Measurements from ENCODE around the gene PACS1. TPM values are rescaled to one million over a fixed set of nuclear protein-coding genes. Genes with fewer than 3 reads are reported as not detected.

Gene PACS1
- total RNA-seq, 2 experiments from 2014 or later = 109 TPM

GRCh38 chr11:66052664-66052982 lies 17.4 kb upstream of the PACS1 start:
- H3K27me3 Mint-ChIP-seq = peaks cover 2% of the 10 kb centered on the region
- ChIA-PET CTCF (interaction anchor here (0.9 to 8.2 kb wide), 8 partner anchors 11 to 341 kb away, joined by 3 to 66 read pairs (median 4); partner anchors contain the start of genes KAT5 and PACS1), POLR2A (interaction anchor here (0.5 kb wide), 1 partner anchor 1397 kb away, joined by 4 read pairs; no protein-coding TSS in a partner anchor)
- H3K4me1 Mint-ChIP-seq = peaks cover 43% of the 10 kb centered on the region
- H3K36me3 Mint-ChIP-seq (ENCODE audit: low read depth) = peaks cover 38% of the 10 kb centered on the region
- H3K27ac Mint-ChIP-seq = peak overlapping the region; percentile 95
- no peak for DNase-seq
- H3K4me3 Mint-ChIP-seq = peak overlapping the region; percentile 100
- no peaks in the 10 kb centered on the region for H3K9me3 Mint-ChIP-seq

GRCh38 chr11:66055021-66055420 lies 15.1 kb upstream of the PACS1 start:
- POLR2A ChIA-PET = interaction anchor here (0.7 kb wide), 1 partner anchor 65 kb away, joined by 3 read pairs; no protein-coding TSS in a partner anchor
- CTCF ChIA-PET = interaction anchor here (1.1 to 8.2 kb wide), 3 partner anchors 8 to 15 kb away, joined by 3 to 66 read pairs (median 9); partner anchors contain the start of gene PACS1
- Mint-ChIP-seq H3K9me3 (no peaks in the 10 kb centered on the region), H3K36me3 (ENCODE audit: low read depth) (peaks cover 58% of the 10 kb centered on the region), H3K27ac (peak overlapping the region; percentile 31), H3K4me1 (peaks cover 40% of the 10 kb centered on the region), H3K4me3 (peak overlapping the region; percentile 51), H3K27me3 (no peaks in the 10 kb centered on the region)
- no peak for DNase-seq

- no peak overlapping the region for H3K27ac Mint-ChIP-seq
- no peak overlapping the region for H3K4me3 Mint-ChIP-seq
- DNase-seq = no peak
- ChIA-PET POLR2A (no interaction called here), CTCF (interaction anchor here (8.2 kb wide), 1 partner anchor 14 kb away, joined by 66 read pairs; the partner anchor contains the start of gene PACS1)
- H3K4me1 Mint-ChIP-seq = peaks cover 39% of the 10 kb centered on the region
- H3K9me3 Mint-ChIP-seq = no peaks in the 10 kb centered on the region
- H3K36me3 Mint-ChIP-seq (ENCODE audit: low read depth) = peaks cover 71% of the 10 kb centered on the region
- H3K27me3 Mint-ChIP-seq = no peaks in the 10 kb centered on the region
Measured at GRCh38 chr11:66056501-66056900, 13.6 kb upstream of the PACS1 start.

DNA sequence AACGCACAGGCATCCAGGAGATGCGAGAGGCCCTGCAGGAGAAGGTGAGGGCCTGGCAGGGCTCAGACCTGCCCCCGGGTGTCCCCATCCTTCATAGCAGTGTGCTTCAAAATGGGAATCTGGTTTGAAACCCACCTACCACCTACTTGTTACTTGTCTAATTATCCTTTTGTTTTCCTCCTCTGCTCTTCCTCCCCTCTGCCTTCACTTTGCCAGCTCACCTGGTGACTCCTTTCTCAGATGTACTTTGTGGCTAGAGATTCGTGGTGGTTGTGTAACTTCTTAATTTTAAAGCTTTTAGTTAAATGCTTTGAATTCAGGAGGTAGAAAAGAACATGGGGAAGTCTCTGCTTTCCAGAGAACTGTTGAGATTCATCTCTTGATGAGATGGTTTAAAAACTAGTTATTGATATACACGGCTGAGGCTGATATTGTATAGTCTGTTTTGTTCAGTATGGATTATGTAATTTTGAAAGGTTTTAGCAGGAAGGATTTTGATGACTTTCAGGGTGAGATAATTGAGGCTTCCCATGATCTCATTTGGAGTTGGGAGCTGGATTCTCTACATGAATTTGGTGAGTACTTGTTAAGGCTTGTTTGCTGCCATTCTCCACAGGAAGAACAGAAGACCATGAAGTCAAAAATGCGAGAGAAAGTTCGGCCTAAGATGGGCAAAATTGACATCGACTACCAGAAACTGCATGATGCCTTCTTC lies 9.9 kb upstream of the PACS1 start:
- Mint-ChIP-seq H3K9me3 (peaks cover under 1% of the 10 kb centered on the region), H3K27me3 (no peaks in the 10 kb centered on the region), H3K4me3 (no peak overlapping the region), H3K4me1 (peaks cover 33% of the 10 kb centered on the region), H3K36me3 (ENCODE audit: low read depth) (peaks cover 79% of the 10 kb centered on the region), H3K27ac (no peak overlapping the region)
- POLR2A ChIA-PET = interaction anchor here (0.6 kb wide), 1 partner anchor 32 kb away, joined by 3 read pairs; no protein-coding TSS in a partner anchor
- CTCF ChIA-PET = interaction anchor here (0.6 to 3.0 kb wide), 4 partner anchors 9 to 219 kb away, joined by 3 to 22 read pairs (median 4); partner anchors contain the start of genes FIBP and PACS1
- no peak for DNase-seq

GRCh38 chr11:66061268-66061667 lies 8.8 kb upstream of the PACS1 start:
- Mint-ChIP-seq H3K27ac (peak overlapping the region; percentile 60), H3K36me3 (ENCODE audit: low read depth) (peaks cover 80% of the 10 kb centered on the region), H3K9me3 (peaks cover 2% of the 10 kb centered on the region), H3K27me3 (no peaks in the 10 kb centered on the region), H3K4me1 (peaks cover 35% of the 10 kb centered on the region), H3K4me3 (no peak overlapping the region)
- CTCF ChIA-PET = no interaction called here
- DNase-seq = no peak
- POLR2A ChIA-PET = no interaction called here

- no peak for DNase-seq
- ChIA-PET CTCF (interaction anchor here (0.9 to 1.3 kb wide), 2 partner anchors 15 to 82 kb away, joined by 3 to 4 read pairs; no protein-coding TSS in a partner anchor), POLR2A (no interaction called here)
- Mint-ChIP-seq H3K36me3 (ENCODE audit: low read depth) (peaks cover 80% of the 10 kb centered on the region), H3K27me3 (no peaks in the 10 kb centered on the region), H3K4me3 (no peak overlapping the region), H3K4me1 (peaks cover 43% of the 10 kb centered on the region), H3K9me3 (peaks cover 2% of the 10 kb centered on the region), H3K27ac (no peak overlapping the region)
Measured at GRCh38 chr11:66062408-66062807, 7.7 kb upstream of the PACS1 start.

- H3K36me3 Mint-ChIP-seq (ENCODE audit: low read depth) = peaks cover 84% of the 10 kb centered on the region
Measured at GRCh38 chr11:66063900-66064299, 6.2 kb upstream of the PACS1 start.

DNA sequence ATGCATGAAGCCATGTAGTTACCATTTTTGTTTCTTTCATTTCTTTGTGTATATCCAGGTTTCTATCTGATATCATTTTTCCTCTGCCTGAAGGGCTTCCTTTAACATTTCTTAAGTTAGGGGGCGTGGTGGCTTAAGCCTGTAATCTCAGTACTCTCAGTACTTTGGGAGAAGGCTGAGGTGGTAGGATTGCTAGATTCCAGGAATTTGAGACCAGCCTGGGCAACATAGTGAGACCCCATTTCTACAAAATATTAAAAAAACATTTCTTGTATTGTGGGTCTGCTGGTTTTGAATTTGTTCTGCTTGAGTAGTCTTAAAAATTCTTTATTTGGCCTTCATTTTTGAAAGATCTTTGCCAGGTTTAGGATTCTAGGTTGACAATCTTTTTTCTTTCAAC lies 5.5 kb upstream of the PACS1 start:
- H3K27me3 Mint-ChIP-seq = no peaks in the 10 kb centered on the region
- peaks cover 2% of the 10 kb centered on the region for H3K9me3 Mint-ChIP-seq
- no peak overlapping the region for H3K27ac Mint-ChIP-seq
- POLR2A ChIA-PET = no interaction called here
- DNase-seq = no peak
- peaks cover 82% of the 10 kb centered on the region for H3K36me3 Mint-ChIP-seq (ENCODE audit: low read depth)
- H3K4me1 Mint-ChIP-seq = peaks cover 59% of the 10 kb centered on the region
- CTCF ChIA-PET = interaction anchor here (0.7 to 1.7 kb wide), 3 partner anchors 12 to 177 kb away, joined by 3 read pairs; partner anchors contain the start of genes CCDC85B and SF3B2
- no peak overlapping the region for H3K4me3 Mint-ChIP-seq

More at GRCh38 chr11:66063900-66064299, 6.2 kb upstream of the PACS1 start:
- Mint-ChIP-seq H3K4me1 (peaks cover 55% of the 10 kb centered on the region), H3K9me3 (peaks cover 2% of the 10 kb centered on the region), H3K4me3 (no peak overlapping the region), H3K27ac (no peak overlapping the region), H3K27me3 (no peaks in the 10 kb centered on the region)
- no peak for DNase-seq
- ChIA-PET CTCF (interaction anchor here (1.0 to 1.7 kb wide), 3 partner anchors 12 to 173 kb away, joined by 3 to 4 read pairs (median 4); partner anchors contain the start of genes CCDC85B and SF3B2), POLR2A (no interaction called here)

DNA sequence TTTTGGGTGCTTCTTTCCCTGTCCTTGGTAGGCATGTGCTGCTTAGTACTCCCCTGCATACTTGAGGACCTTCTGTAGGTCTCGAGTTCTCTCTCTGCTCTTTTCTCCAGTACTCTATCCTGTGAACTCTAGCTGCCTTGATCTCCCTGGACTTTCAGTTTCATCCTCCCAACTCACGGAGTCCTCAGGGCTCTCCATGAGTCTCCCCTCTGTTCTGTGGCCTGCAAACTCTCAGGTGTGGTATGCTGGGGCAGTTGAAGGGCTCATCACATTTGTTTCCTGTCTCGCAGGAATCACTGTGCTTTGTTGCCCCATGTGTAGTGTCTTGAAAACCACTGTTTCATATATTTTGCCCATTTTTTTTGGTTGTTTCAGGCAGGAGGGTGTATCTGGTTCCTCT lies 3.3 kb upstream of the PACS1 start:
- Mint-ChIP-seq H3K4me3 (no peak overlapping the region), H3K27me3 (no peaks in the 10 kb centered on the region), H3K27ac (peak overlapping the region; percentile 72), H3K9me3 (peaks cover 2% of the 10 kb centered on the region), H3K36me3 (ENCODE audit: low read depth) (peaks cover 70% of the 10 kb centered on the region), H3K4me1 (peaks cover 56% of the 10 kb centered on the region)
- CTCF ChIA-PET = interaction anchor here (1.1 to 3.7 kb wide), 3 partner anchors 13 to 69 kb away, joined by 3 to 26 read pairs (median 3); no protein-coding TSS in a partner anchor
- POLR2A ChIA-PET = no interaction called here
- DNase-seq = no peak

GRCh38 chr11:66067640-66068039 lies 2.4 kb upstream of the PACS1 start:
- H3K4me3 Mint-ChIP-seq = no peak overlapping the region
- no peaks in the 10 kb centered on the region for H3K27me3 Mint-ChIP-seq
- ChIA-PET CTCF (interaction anchor here (0.9 to 6.6 kb wide), 10 partner anchors 8 to 177 kb away, joined by 3 to 66 read pairs (median 5); partner anchors contain the start of genes CCDC85B and SF3B2), POLR2A (no interaction called here)
- peaks cover 65% of the 10 kb centered on the region for H3K4me1 Mint-ChIP-seq
- peaks cover 2% of the 10 kb centered on the region for H3K9me3 Mint-ChIP-seq
- H3K36me3 Mint-ChIP-seq (ENCODE audit: low read depth) = peaks cover 75% of the 10 kb centered on the region
- peak overlapping the region; percentile 94 for H3K27ac Mint-ChIP-seq
- no peak for DNase-seq

- Mint-ChIP-seq H3K36me3 (ENCODE audit: low read depth) (peaks cover 74% of the 10 kb centered on the region), H3K27ac (peak overlapping the region; percentile 94), H3K4me1 (peaks cover 67% of the 10 kb centered on the region), H3K9me3 (peaks cover 2% of the 10 kb centered on the region), H3K4me3 (peak overlapping the region; percentile 25), H3K27me3 (no peaks in the 10 kb centered on the region)
- POLR2A ChIA-PET = no interaction called here
- CTCF ChIA-PET = interaction anchor here (0.6 to 6.6 kb wide), 21 partner anchors 8 to 356 kb away, joined by 3 to 66 read pairs (median 4); partner anchors contain the start of genes CCDC85B, KAT5 and SF3B2
- peak; percentile 84 for DNase-seq
Measured at GRCh38 chr11:66068154-66068821, 1.8 kb upstream of the PACS1 start.

DNA sequence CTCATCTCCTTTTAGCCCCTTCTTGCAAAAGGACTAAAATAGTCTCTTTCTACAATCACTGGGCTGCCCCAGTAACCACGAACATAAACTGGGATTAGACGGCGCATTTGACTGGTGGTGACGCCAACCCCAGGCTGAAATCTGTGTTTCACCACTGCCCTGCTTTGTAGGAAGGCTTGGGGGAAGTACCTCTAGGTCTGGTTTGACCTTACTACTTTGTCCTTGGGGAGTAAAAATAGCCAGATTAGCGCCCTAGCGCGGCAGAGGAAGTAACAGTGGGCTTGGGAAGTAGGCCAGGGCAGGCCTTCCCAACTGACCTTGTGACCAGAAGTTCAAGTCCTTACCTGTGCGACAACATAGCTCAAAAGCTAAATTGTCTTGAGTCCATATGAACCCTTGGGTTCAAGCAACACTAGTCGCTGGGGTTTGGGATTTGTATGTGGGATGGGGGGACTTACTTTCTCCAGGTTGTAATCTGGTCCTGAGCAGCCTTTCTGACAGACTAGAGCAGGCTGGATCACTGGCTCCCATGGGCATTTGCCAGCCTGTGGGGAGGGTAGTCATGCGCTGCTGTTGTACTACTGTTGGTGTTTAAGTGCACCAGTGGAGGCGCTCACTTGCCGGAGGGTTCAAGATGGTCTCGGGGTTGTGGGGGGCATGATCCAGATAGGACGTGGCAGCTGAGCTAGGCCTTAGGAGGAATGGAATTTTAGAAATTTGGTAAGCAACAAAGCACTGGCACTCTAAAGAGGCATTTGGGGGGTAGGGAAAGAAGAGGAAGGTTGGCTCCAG lies 953 bp upstream of the PACS1 start:
- Mint-ChIP-seq H3K27me3 (no peaks in the 10 kb centered on the region), H3K36me3 (ENCODE audit: low read depth) (peaks cover 74% of the 10 kb centered on the region)
- CTCF ChIA-PET = interaction anchor here (0.6 to 6.6 kb wide), 18 partner anchors 7 to 637 kb away, joined by 3 to 66 read pairs (median 4); partner anchors contain the start of genes FIBP, KAT5 and SF3B2

More for the DNA sequence above, 953 bp upstream of the PACS1 start:
- H3K9me3 Mint-ChIP-seq = peaks cover 2% of the 10 kb centered on the region
- H3K4me3 Mint-ChIP-seq = peak overlapping the region; percentile 73
- POLR2A ChIA-PET = interaction anchor here (0.6 kb wide), 1 partner anchor 12 kb away, joined by 3 read pairs; no protein-coding TSS in a partner anchor
- peaks cover 67% of the 10 kb centered on the region for H3K4me1 Mint-ChIP-seq
- H3K27ac Mint-ChIP-seq = peak overlapping the region; percentile 94
- DNase-seq = peak; percentile 42

Measured in activated CD4-positive, alpha-beta T cell treated with anti-CD3 and anti-CD28 coated beads, Interleukin-2, amount 10 ng/mL, durations not matched to agents 7 days and 5 days (primary cell).